GM12873 (cell line): Measurements from ENCODE around the gene ATRN.

ENCODE experiments used
- TF ChIP-seq, protein P1 (sequence below): IDR thresholded peaks from 2 replicates; pipeline ENCODE4 v1.5.1; 2012; ENCODE audit warnings: low read depth, mild to moderate bottlenecking, moderate library complexity, low read length, control low read depth; ENCODE audit not compliant: insufficient read depth; ENCODE audit errors: missing control alignments

Gene ATRN

DNA sequence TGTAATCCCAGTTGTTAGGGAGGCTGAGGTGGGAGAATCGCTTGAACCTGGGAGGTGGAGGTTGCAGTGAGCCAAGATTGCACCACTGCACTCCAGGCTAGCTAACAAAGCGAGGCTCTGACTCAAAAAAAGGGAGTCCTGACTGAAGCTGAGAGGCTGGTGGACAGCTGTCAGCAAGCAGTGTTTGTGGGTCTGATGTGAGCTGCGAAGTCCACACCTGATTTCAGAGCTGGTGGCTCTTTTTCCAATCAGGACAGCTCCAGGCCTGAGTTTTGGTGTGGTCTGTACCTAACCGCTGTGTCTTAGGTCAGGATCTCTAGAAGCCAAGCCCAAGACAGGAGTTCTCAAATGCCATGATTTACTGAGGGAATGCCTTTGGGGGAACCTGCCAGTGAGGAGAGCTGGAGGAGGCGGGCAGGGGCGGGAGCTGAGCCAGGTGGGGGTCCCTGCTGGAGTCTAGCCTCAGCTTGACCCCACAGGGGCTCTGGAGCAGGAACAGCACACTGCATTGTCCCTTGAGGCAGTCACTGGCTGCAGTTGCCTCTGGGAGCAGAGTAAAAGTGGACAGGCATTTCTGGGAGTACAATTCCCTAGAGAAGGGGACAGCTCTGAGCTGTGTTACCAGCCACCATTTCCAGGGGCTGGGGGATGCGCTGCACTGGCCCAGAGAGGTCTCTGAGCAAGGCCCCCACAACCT, 187.3 kb downstream of the ATRN start:
- TF ChIP-seq, protein P1, sequence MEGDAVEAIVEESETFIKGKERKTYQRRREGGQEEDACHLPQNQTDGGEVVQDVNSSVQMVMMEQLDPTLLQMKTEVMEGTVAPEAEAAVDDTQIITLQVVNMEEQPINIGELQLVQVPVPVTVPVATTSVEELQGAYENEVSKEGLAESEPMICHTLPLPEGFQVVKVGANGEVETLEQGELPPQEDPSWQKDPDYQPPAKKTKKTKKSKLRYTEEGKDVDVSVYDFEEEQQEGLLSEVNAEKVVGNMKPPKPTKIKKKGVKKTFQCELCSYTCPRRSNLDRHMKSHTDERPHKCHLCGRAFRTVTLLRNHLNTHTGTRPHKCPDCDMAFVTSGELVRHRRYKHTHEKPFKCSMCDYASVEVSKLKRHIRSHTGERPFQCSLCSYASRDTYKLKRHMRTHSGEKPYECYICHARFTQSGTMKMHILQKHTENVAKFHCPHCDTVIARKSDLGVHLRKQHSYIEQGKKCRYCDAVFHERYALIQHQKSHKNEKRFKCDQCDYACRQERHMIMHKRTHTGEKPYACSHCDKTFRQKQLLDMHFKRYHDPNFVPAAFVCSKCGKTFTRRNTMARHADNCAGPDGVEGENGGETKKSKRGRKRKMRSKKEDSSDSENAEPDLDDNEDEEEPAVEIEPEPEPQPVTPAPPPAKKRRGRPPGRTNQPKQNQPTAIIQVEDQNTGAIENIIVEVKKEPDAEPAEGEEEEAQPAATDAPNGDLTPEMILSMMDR, result no peak

DNA sequence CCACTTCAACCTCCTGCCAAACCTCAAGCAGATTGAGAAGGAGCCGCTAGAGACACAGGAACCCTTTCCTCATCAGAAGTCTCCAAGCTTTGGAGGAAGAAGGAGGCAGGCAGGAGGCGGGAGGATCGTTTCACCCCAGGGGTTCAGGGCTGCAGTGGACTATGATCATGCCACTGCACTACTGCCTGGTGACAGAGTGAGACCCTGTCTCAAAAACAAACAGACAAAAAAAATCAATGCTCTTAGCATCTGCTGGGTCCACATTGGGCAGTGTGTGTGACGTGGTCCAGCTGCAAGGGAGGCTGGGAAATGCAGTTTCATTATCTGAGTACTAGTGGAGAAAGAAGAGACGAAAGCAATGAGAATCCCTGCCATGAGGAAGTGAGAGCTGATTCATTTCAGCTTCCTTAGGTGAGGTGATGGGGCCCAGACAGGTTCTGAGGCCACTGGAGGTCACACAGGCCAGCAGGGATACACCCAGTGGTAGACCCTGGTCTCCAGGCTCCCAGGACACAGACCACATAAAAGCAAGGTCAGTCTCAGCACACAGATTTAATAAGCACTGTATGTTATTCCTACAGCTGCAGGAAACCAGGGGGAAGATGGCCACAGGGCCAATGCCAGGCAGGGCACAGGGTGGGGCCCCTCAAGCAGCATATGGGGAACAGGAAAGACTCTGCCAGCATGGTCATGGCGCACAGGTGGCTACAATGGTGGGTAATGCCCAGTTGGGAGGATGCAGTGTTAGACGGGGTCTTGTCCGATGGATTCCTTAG, 188.1 kb downstream of the ATRN start:
- TF ChIP-seq, protein P1, result no peak

DNA sequence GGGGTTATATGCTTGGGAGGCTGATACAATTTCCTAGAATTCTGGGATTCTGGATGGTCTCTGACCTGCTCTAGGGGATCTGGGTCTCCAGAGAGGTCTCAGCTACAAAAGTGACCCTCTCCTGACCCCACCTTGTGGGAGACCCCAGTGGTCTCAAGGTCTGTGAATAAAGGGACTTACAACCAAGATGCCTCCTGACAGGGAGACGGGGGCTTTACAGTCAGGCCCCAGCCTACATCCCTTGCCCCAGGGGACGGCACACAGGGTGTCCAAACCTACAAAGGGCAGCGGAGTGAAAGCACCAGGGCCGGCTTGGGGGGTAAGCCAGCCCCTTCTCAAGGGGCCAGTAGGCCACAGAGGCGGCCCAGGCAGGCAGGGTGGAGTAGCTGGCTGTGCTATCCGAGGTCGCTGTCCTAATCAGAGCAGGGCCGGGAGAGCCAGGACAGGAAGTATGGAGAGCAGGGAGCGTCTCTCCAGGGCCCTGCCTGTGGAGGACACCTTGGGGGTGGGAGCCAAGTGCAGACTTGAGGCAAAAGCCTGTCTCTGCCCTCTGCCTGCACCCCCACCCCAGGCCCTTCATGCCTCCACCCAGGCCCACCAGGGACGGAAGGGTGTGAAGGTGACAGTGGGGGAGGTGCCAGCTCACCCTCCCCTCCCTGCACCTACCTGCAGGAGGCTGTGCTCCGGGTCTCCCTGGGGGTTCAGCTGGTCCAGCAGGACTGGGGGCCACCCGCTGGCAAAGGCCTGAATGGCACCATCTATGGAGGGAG, 188.9 kb downstream of the ATRN start:
- TF ChIP-seq, protein P1, result no peak

DNA sequence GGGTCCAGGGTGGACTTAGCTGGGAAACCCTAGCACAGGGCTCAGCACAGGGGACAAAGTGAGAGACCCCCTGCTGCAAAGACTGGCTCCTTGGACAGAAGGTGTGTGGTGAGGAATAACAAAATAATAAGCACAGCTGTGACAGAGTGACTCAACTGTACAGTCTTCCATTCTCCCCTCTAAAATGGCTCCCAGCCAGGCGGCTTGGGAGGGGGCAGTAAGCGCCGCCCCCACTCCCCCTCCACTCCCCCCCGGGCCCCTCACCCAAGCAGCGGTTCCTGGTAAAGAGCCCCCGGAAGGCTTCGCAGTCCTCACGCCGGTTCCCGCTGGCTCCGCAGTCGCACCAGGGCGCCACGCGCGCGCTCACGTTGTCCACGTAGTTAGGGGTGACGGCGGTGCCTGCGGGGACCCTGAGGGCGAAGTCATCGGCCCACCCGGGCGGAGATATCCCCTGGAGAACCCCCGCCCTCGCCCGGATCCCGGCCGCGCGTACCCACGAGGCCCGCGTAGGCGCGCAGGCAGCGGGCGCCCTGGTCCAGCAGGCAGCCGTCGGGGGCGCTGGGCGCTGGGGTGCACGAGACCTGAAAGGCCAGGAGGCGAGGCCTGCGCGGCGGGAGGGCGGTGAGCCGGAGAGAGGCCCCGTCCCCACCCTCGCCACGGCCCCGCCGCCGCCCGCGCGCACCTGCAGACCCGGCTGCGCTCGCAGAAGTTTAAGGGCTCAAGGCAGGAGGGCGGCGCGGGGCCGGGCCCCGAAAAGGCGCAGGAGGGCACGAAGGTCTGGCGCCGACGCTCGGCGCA, 189.6 kb downstream of the ATRN start:
- TF ChIP-seq, protein P1, result no peak

DNA sequence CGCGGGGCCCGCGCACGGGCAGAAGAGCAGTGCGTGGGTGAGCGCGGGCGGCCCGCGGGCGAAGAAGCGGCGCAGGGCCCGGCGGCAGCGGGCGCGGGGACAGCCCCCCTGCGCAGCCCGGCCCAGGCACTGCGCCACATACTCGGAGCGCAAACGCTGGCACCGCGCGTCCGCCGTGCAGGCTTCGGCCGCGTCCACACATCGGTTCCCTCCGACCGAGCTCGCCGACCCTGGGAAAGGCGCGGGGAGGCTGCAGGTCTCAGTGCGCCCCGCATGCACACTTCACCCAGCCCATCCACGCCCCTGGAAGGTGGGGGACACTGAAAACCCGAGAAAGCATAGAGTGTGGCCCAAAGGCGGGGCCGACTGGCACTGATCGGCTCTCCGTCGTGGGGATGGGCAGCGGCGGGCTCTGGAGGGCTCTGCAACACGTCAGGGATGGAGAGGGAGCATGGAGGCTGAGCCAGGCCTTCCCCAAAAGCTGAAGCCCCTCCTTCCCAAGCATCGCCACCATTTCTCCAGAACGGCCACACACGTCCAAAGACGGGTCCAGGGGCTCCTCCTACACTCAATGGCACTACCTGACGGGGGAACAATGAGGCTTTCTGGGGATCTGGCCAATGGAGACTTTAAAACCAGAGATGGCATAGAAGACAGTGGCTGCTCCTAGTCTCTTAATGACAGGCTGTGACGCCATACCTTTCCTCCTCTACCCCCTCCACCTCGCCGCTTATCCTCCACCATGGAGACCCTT, 190.4 kb downstream of the ATRN start:
- TF ChIP-seq, protein P1, result no peak

DNA sequence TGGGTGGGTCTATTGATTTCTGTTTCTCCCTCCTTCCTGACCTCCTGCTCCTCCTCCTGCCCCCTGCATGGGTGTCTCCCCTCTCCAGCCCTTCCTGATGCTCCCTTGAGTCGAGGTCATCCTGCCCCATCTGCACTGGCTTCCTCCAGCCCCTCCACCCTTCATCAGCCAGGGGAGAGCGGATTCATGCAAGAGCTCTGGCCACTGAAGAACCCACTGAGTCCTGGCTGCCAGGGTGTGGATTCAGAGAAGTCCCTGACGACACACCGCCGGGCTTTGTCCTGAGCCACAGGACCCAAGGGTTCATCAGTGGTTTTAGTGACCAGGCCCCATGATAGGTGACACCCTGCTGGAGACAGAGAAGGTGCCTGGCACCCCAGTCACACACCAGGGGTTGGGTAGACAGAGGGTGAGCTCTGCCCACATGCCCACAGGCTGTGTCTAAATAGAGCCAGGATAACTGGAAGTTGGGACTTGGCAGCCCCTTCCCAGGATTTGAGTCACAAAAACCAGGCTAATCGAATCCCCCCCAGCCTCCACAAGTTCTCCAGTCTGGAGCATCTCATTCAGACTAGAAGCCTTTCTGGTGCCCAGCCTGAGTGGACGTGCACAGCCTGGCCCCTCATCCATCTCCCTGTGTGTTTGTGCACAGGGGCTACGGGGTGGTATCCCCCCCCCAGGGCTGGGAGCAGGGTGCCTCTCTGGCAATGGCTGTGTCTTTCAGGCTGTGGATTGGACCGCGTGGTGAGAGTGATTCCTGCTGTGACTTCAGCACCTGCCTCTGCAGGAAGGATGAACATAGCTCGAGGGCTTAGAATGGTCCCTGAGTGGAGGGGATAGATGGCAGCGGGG, 191.2 kb downstream of the ATRN start:
- TF ChIP-seq, protein P1, result no peak
